SK-N-SH (cell line): Measurements from ENCODE around the gene NHS.

Experiments used
- CTCF ChIP-seq: fragments of 200-600 bp; sonication (generic); IDR thresholded peaks from 2 replicates; pipeline ENCODE4 v1.6.1; 2017; ENCODE audit warnings: antibody characterized with exemption, mild to moderate bottlenecking, moderate library complexity
- TAF1 ChIP-seq: IDR thresholded peaks from 2 replicates; pipeline ENCODE4 v1.6.1; 2012; ENCODE audit warnings: low read depth, mild to moderate bottlenecking, low read length, moderate library complexity, borderline replicate concordance
- TF ChIP-seq, protein P1 (sequence below): fragments of 150-350 bp; IDR thresholded peaks from 2 replicates; pipeline ENCODE4 v1.6.1; 2017; ENCODE audit warnings: antibody characterized with exemption, low read length, low read depth, borderline replicate concordance

- TF ChIP-seq CTCF (no peak), TAF1 (no peak)
- TF ChIP-seq, protein P1, sequence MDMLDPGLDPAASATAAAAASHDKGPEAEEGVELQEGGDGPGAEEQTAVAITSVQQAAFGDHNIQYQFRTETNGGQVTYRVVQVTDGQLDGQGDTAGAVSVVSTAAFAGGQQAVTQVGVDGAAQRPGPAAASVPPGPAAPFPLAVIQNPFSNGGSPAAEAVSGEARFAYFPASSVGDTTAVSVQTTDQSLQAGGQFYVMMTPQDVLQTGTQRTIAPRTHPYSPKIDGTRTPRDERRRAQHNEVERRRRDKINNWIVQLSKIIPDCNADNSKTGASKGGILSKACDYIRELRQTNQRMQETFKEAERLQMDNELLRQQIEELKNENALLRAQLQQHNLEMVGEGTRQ: no peak
Observed at GRCh38 chrX:17554914-17555313, 179.9 kb downstream of the NHS start.
